Thyroid gland (tissue), 4 donors: ENCODE results near the gene FADS6.

Experiments used
- CTCF ChIP-seq, 6 experiments: fragments of 200-600 bp in 3 of 6; fragments of 450-650 bp in 3 of 6; sonication (generic) in 3 of 6; IDR thresholded peaks; one replicate each; pipeline ENCODE4 v1.5.1; 2016 to 2019; ENCODE audit warnings: antibody characterized with exemption in 6 of 6, mild to moderate bottlenecking in 2 of 6, inconsistent platforms in 1 of 6, moderate library complexity in 1 of 6
- POLR2A ChIP-seq, 2 donors: fragments of 450-650 bp; IDR thresholded peaks; one replicate each; pipeline ENCODE4 v1.6.1; 2017; ENCODE audit warnings: antibody characterized with exemption in 2 of 2, mild to moderate bottlenecking in 2 of 2, moderate library complexity in 1 of 2

GRCh38 chr17:74874615-74875037 lies 18.8 kb downstream of the FADS6 start:
- no peak for TF ChIP-seq CTCF (IDR thresholded peaks at IDR 0.05)
- TF ChIP-seq POLR2A (IDR thresholded peaks at IDR 0.05) = no peak
